ENCODE results near the gene C17orf58.
"Not testable (repeated sequence)": the region's sequence is repeated elsewhere in the genome, so short reads cannot be mapped to it uniquely, and the experiment has no call there.

C17orf58 gene

GRCh38 chr17:68020409-68020756 is 24.1 kb upstream of the C17orf58 start:
- Histone ChIP-seq H3K27ac (peak overlapping the region; percentile 87), H2AFZ (peak overlapping the region; percentile 99), H3K79me2 (no peaks in the 10 kb centered on the region), H3K9ac (peak overlapping the region; percentile 74), H3K4me3 (ENCODE audit: low read depth, low read length) (peak overlapping the region; percentile 87), H3K27me3 (ENCODE audit: control insufficient read depth, insufficient read depth, low read length) (no peaks in the 10 kb centered on the region), H3K4me1 (peaks cover 4% of the 10 kb centered on the region), H3K4me2 (ENCODE audit: low read length) (peak overlapping the region; percentile 98), H3K9me3 (ENCODE audit: control insufficient read depth, low read length) (no peaks in the 10 kb centered on the region), H3K36me3 (ENCODE audit: control insufficient read depth, insufficient read depth, low read length) (no peaks in the 10 kb centered on the region)
- TF ChIP-seq CTCF (IDR thresholded peaks at IDR 0.05), result no peak

DNA sequence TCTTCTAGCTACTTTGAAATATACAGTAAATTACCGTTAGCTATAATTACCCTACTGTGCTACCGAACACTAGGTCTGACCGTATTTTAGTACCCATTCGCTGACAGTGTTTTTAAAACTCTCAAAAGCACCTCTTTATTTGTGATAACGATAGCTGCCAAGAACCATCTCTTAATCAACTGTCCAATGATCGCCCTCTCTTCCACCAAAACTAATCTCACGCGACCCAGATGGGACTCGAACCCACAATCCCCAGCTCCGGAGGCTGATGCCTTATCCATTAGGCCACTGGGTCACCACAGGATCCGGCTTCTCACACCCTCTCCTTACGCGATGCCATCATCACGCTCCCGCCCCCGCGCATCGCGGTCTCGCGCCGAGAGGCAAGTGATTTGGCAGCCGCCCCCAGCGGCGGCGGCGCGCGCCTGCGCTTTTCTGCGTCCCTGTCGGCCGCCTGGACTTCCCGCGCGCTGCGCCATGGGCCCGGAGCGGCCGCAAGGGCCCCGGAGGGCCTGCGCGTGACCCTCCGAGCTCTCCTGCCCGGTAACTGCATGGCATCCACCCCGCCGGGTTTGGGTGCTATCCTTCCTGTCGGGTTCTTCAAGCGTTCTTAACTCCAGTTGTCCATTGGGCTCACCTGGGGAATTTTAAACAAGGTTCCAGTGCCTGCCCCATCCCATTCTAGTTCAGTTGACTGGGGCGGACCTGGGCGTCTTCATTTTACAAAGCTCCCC is 23.6 kb upstream of the C17orf58 start:
- Histone ChIP-seq H3K4me1 (peaks cover 4% of the 10 kb centered on the region), H2AFZ (peak overlapping the region; percentile 99), H3K36me3 (ENCODE audit: control insufficient read depth, insufficient read depth, low read length) (no peaks in the 10 kb centered on the region), H3K9me3 (ENCODE audit: control insufficient read depth, low read length) (no peaks in the 10 kb centered on the region), H3K9ac (peak overlapping the region; percentile 74), H3K4me2 (ENCODE audit: low read length) (peak overlapping the region; percentile 98), H3K4me3 (ENCODE audit: low read depth, low read length) (peak overlapping the region; percentile 87), H3K27ac (peak overlapping the region; percentile 87), H3K27me3 (ENCODE audit: control insufficient read depth, insufficient read depth, low read length) (no peaks in the 10 kb centered on the region), H3K79me2 (no peaks in the 10 kb centered on the region)
- TF ChIP-seq CTCF (IDR thresholded peaks at IDR 0.05), result peak; percentile 60

DNA sequence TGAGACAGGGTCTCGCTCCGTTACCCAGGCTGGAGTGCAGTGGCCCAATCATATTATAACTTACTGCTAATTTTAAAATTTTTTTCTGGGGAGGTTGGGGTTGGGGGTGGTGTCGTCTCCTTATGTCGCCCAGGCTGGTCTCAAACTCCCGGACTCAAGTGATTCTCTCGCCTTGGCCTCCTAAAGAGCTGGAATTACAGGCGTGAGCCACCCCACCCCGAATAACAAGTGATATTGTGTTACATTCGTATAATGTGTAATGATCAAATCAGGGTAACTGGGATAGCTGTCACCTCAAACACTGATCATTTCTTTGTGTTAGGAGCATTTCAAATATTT is 23.0 kb upstream of the C17orf58 start:
- Histone ChIP-seq H3K4me2 (ENCODE audit: low read length) (peak overlapping the region; percentile 98), H2AFZ (peak overlapping the region; percentile 99), H3K36me3 (ENCODE audit: control insufficient read depth, insufficient read depth, low read length) (no peaks in the 10 kb centered on the region), H3K9ac (no peak overlapping the region), H3K4me3 (ENCODE audit: low read depth, low read length) (no peak overlapping the region), H3K79me2 (no peaks in the 10 kb centered on the region), H3K27ac (peak overlapping the region; percentile 87), H3K9me3 (ENCODE audit: control insufficient read depth, low read length) (no peaks in the 10 kb centered on the region), H3K27me3 (ENCODE audit: control insufficient read depth, insufficient read depth, low read length) (no peaks in the 10 kb centered on the region), H3K4me1 (peaks cover 4% of the 10 kb centered on the region)
- no peak for TF ChIP-seq CTCF (IDR thresholded peaks at IDR 0.05)

- H3K9me3 ChIP-seq (ENCODE audit: control insufficient read depth, low read length); H3K4me1 ChIP-seq; H3K4me2 ChIP-seq (ENCODE audit: low read length); H3K27ac ChIP-seq; H3K27me3 ChIP-seq (ENCODE audit: control insufficient read depth, insufficient read depth, low read length); H3K9ac ChIP-seq; H3K79me2 ChIP-seq; H3K4me3 ChIP-seq (ENCODE audit: low read depth, low read length); H3K36me3 ChIP-seq (ENCODE audit: control insufficient read depth, insufficient read depth, low read length); H2AFZ ChIP-seq: not testable (repeated sequence)
Observed at GRCh38 chr17:68018493-68018892, 22.2 kb upstream of the C17orf58 start.

DNA sequence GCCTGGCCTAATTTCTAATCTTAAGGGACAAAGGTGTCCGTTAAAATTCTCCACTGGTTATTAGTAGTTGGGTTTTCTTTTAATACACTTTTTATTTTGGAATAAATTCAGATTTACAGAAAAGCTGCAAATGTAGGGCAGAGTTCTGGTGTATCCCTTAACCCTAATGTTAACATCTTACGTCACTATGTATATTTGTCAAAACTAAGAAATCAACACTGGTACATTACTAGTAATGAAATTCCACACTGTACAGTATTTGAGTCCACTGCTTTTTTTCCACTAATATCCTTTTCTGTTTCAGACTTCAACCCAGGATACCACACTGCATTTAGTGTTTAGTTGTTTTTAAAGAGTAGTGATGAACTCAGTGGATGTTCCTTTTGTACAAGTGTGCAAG is 20.6 kb upstream of the C17orf58 start:
- no peak overlapping the region for H3K4me2 ChIP-seq (ENCODE audit: low read length)
- no peak overlapping the region for H3K9ac ChIP-seq
- H3K27me3 ChIP-seq (ENCODE audit: control insufficient read depth, insufficient read depth, low read length), result no peaks in the 10 kb centered on the region
- no peaks in the 10 kb centered on the region for H3K36me3 ChIP-seq (ENCODE audit: control insufficient read depth, insufficient read depth, low read length)
- no peak overlapping the region for H3K27ac ChIP-seq
- no peaks in the 10 kb centered on the region for H3K9me3 ChIP-seq (ENCODE audit: control insufficient read depth, low read length)
- no peak overlapping the region for H3K4me3 ChIP-seq (ENCODE audit: low read depth, low read length)
- H3K79me2 ChIP-seq, result no peaks in the 10 kb centered on the region
- no peak for TF ChIP-seq CTCF (IDR thresholded peaks at IDR 0.05)
- peaks cover 4% of the 10 kb centered on the region for H3K4me1 ChIP-seq
- H2AFZ ChIP-seq, result no peak overlapping the region
